Activated CD8-positive, alpha-beta memory T cell treated with anti-CD3 and anti-CD28 coated beads, Interleukin-2, amount 50 U/mL, for 24 hours (primary cell): ENCODE results near the gene SETBP1.

Experiments used
- DNase-seq: peaks from one replicate; pipeline ENCODE4 v3.0.0-alpha.2; 2020; ENCODE audit errors: extremely low read depth

SETBP1 gene

GRCh38 chr18:44759925-44760342 is 79.2 kb downstream of the SETBP1 start:
- DNase-seq = no peak

DNA sequence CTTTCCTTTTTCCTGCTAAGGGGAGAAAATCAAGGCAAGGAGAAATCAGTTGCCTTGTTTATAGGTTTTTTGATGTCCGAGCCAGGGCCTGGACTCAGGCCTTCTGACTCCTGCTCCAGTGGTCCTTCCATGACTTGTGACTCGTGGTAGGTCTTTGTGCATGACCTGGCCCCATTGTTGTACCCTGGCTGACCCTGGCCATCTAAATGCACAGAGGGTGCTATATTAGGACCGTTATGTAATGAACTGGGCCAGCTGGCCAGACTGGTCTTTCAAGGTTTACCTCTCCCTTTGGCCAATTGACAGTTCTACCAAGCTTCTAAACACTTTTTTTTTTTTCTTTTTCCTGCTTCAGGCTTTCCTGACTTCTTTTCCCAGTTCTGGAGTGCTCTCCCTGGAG is 81.1 kb downstream of the SETBP1 start:
- no peak for DNase-seq

GRCh38 chr18:44763327-44763726 is 82.6 kb downstream of the SETBP1 start:
- DNase-seq = no peak

- DNase-seq = no peak
Observed at GRCh38 chr18:44764863-44765262, 84.2 kb downstream of the SETBP1 start.

DNA sequence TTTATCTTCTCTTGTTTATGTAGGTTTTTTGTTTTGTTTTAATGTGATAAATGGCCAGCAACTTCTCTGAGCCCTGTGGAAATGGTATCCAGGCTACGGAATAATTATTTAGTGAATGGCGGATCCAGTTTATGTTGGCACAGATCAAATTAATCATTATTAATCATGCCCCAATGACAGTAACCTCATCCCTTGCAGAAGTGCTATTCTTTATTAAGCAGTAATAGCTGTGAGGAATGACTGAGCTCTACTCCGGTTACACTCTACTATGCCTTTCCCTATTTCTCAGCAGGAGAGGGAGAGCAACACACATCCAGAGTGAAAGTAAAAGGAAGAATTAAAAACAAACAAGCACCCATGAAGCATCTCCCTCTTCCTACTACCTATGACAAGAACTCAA is 84.8 kb downstream of the SETBP1 start:
- DNase-seq = no peak

GRCh38 chr18:44766450-44766849 is 85.8 kb downstream of the SETBP1 start:
- no peak for DNase-seq

DNA sequence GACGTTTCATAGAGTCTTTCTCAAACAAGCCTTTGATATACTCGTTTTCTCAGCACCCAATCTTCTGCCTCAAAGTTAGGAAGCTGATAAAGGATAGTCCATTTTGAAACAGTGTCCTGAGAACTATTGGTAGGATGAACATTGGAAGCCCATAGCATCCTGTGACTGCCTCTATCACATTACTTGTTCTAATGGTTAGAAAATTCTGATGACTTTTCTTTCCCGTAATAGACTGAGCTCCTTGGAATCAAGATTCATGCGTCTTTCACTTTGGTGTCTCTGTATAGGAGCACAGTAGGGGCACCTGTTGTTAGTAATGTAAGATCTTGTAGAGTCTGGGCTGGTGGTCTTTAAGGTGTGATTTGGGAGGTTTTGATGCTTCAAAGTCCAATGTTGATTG is 87.1 kb downstream of the SETBP1 start:
- no peak for DNase-seq

GRCh38 chr18:44770641-44771040 is 90.0 kb downstream of the SETBP1 start:
- DNase-seq = no peak

DNA sequence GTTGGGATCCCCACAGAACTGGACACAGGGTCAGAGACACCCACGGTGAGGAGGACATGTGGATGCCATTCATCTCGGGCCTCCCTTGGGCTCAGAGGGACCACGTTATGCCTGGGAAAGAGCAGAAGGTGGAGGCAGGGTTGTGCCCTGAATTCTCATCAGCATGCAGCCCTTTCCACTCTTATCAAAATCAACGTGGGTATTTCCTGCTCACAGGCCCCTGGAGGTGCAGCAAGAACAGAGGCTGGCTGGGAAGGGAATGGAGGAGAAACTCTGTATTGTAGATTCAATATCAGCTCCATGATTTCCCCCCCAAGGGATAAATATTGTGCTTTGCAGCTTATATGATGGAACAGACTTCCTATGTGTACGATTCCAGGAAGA is 90.9 kb downstream of the SETBP1 start:
- DNase-seq = no peak

- no peak for DNase-seq
Observed at GRCh38 chr18:44771956-44772917, 91.5 kb downstream of the SETBP1 start.

DNA sequence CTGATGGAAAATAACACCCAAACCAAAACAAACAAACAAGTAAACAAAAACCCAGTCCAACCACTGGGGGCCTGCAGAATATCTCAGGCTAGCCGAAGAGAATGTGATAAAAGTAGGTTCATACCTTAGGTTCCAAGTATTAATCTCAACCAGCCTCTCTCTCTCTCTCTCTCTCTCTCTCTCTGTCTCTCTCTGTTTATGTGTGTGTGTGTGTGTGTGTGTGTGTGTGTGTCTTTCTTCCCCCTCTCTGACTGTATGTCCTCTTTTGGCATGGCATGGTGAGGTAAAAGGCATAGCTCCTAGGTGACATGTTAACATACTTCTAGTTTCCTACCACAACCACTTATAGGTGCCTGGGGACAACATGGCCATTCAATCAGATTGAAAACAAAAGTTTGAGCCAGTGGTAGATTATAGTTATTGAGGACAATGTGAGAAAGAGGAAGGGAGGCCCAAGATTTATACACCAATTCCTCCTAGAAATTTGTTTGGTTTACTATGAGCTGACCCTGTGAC is 93.0 kb downstream of the SETBP1 start:
- no peak for DNase-seq

GRCh38 chr18:44774191-44774590 is 93.5 kb downstream of the SETBP1 start:
- DNase-seq = no peak

GRCh38 chr18:44777457-44778192 is 96.9 kb downstream of the SETBP1 start:
- DNase-seq = no peak

DNA sequence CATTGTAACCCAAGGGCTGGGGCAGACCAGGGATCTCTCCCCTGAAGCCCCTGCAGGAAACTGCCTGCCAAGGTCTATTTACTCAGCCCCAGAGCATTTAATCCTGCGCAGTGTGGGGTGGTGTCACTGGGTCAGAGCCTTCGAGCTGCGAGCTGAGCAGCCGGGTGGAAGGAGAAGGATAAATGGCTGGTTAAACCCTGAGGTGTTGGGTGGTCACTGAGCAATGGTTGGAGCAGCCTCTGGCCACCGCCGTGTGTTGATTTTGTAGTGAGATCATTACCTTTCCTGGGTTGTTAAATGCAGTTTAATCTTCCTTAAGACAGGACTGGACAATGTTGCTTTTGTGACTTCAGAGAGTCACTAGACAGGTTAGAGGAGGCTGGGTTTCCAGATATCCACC is 98.1 kb downstream of the SETBP1 start:
- DNase-seq = no peak

GRCh38 chr18:44779753-44780292 is 99.1 kb downstream of the SETBP1 start:
- DNase-seq = no peak

DNA sequence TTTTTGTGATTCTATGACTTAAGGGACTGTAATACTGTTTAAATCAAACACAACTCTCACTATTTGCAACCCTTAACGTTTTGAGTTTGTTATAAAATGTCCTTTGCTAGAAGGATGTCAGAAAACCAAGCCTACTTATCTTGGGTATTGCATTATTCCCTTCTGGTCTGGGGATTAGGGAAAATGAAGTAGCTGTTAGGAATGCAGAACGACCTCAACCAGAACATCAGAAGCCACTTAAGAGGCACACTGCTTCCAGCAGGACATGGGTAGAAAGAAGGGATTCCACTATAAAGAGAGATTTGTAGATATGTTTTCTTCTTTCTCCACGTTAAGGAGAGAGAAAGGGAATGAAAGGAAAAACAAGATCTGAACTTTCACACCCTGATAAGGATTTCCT is 101.2 kb downstream of the SETBP1 start:
- no peak for DNase-seq

DNA sequence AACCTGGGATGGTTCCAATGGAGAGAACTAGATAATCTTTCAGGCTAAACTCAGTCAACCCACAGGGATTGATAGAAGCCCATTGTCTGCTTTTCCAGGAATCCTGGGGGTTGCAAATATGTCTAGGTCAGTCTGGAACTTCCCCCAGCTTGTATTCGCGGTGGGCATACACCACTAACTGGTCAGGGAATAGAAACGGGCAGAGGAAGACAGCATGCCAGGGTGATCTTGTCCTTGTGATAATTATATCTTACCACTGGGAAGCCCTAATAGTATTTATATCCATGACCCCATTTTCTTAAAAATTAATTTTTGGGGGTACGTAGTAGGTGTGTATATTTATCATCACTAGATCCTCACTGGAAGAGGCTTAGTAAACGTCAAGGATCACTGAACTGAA is 101.9 kb downstream of the SETBP1 start:
- no peak for DNase-seq

DNA sequence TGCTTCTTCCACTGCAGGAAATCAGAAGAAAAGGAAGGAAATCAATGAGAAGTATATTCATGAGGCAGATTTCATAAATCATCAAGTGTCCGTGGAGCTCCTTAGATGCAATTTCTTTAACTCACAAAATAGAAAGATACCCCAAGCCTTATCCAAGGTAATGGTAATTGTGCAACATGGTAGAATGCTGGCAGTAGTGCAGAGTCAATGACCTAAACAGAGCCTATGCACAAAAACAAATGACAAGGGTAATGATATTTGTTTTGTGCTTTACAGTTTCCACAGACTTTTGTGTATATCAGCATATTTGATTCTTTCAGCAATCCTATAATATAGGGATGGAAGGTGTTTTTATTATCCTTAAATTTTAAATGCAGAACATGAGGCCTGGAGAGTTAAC is 102.7 kb downstream of the SETBP1 start:
- DNase-seq = no peak

DNA sequence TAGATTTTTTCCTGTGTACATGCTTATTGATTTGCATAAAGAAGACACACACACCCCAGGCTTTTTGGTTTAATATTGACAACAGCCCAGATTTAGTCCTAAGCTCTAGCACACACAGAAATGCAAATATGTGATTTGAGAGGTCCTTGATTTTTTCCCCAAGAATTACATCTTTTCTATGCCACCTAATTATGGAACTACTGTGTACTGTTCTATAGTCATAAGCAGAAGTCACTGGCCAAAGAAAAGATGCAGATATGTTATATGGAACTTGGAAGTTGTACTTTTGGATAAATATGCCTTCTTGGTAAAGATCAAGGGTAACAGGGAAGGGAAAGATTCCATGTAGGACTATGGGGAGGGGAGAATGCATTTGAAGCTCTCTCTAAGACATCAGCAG is 105.6 kb downstream of the SETBP1 start:
- DNase-seq = no peak

GRCh38 chr18:44786688-44787087 is 106.0 kb downstream of the SETBP1 start:
- DNase-seq = no peak

- no peak for DNase-seq
Observed at GRCh38 chr18:44788334-44788733, 107.6 kb downstream of the SETBP1 start.

- no peak for DNase-seq
Observed at GRCh38 chr18:44789710-44790109, 109.0 kb downstream of the SETBP1 start.

- no peak for DNase-seq
Observed at GRCh38 chr18:44790860-44791259, 110.2 kb downstream of the SETBP1 start.
